Measurements from ENCODE around the gene NBEAL1.

NBEAL1 gene

DNA sequence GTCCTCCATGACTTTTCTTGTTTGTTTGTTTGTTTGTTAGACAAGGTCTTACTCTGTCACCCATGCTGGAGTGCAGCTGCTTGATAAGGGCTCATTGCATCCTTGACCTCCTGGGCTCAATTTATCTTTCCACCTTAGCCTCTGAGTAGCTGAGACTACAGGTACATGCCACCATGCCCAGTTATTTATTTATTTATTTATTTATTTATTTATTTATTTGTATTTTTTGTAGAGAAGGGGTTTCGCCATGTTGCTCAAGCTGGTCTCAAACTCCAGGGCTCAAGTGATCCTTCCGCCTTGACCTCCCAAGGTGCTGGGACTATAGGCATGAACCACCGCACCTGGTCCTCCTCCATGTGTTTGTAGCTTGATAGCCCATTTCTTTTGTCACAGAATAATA, 37.9 kb downstream of the NBEAL1 start:
- CTCF ChIA-PET: no interaction called here
- Histone ChIP-seq H3K4me1 (ENCODE audit: control insufficient read depth, insufficient read depth, low read length) (no peaks in the 10 kb centered on the region), H3K4me3 (ENCODE audit: low read depth, low read length) (no peak overlapping the region), H3K9me3 (ENCODE audit: control insufficient read depth, insufficient read depth, low read depth, low read length) (no peaks in the 10 kb centered on the region), H3K27ac (ENCODE audit: extremely low read depth, low read depth, low read length) (no peak overlapping the region), H3K36me3 (ENCODE audit: control insufficient read depth in 2 of 2, insufficient read depth in 1 of 2, low read length in 2 of 2) (peaks cover 12 to 23% of the 10 kb centered on the region in 2 experiments; a peak in 2 of 3 replicates)
- POLR2A ChIA-PET: no interaction called here
- TF ChIP-seq ZNF792 (tag by site-specific recombination; IDR thresholded peaks at IDR 0.05) (no peak), ZNF747 (tag by site-specific recombination; IDR thresholded peaks at IDR 0.05) (no peak), ZNF555 (tag by site-specific recombination; conservative IDR thresholded peaks at IDR 0.05) (peak; percentile 18; the same call in 1 of the 2 replicates), ZNF23 (tag by site-specific recombination; IDR thresholded peaks at IDR 0.05; ENCODE audit: borderline replicate concordance) (no peak), ZNF677 (tag by site-specific recombination; IDR thresholded peaks at IDR 0.05) (no peak), ZNF701 (tag by site-specific recombination; IDR thresholded peaks at IDR 0.05) (no peak), FEZF1 (tag by site-specific recombination; IDR thresholded peaks at IDR 0.05) (no peak), SP2 (tag by site-specific recombination; IDR thresholded peaks at IDR 0.05) (no peak), ZNF426 (tag by site-specific recombination; IDR thresholded peaks at IDR 0.05) (peak; percentile 38), ZFHX2 (tag by site-specific recombination; conservative IDR thresholded peaks at IDR 0.05) (no peak), ZBTB8A (tag by site-specific recombination; IDR thresholded peaks at IDR 0.05) (no peak), ZNF394 (tag by site-specific recombination; IDR thresholded peaks at IDR 0.05; ENCODE audit: borderline replicate concordance) (peak; percentile 57; the same call in 1 of the 2 replicates), HOXC10 (CRISPR knock-in tag; IDR thresholded peaks at IDR 0.05) (no peak), ZNF600 (tag by site-specific recombination; IDR thresholded peaks at IDR 0.05) (no peak), ZNF341 (tag by site-specific recombination; IDR thresholded peaks at IDR 0.05; ENCODE audit: low read depth) (no peak), KLF16 (tag by site-specific recombination; IDR thresholded peaks at IDR 0.05) (no peak), ZNF76 (tag by site-specific recombination; IDR thresholded peaks at IDR 0.05; ENCODE audit: borderline replicate concordance, low read depth) (no peak), ZNF292 (tag by site-specific recombination; IDR thresholded peaks at IDR 0.05; ENCODE audit: borderline replicate concordance, low read depth) (no peak), ZNF114 (tag by site-specific recombination; IDR thresholded peaks at IDR 0.05) (no peak), ZSCAN30 (tag by site-specific recombination; IDR thresholded peaks at IDR 0.05) (no peak), ZNF433 (tag by site-specific recombination; IDR thresholded peaks at IDR 0.05; ENCODE audit: low read depth) (0 out of 2 replicates have a peak, but pooled peaks have one; percentile 21), ZNF707 (tag by site-specific recombination; IDR thresholded peaks at IDR 0.05) (no peak), ZFP41 (tag by site-specific recombination; IDR thresholded peaks at IDR 0.05; ENCODE audit: borderline replicate concordance) (no peak), SP7 (tag by site-specific recombination; IDR thresholded peaks at IDR 0.05) (no peak), MZF1 (tag by site-specific recombination; IDR thresholded peaks at IDR 0.05; ENCODE audit: borderline replicate concordance) (no peak)
- TF ChIP-seq, protein P1, sequence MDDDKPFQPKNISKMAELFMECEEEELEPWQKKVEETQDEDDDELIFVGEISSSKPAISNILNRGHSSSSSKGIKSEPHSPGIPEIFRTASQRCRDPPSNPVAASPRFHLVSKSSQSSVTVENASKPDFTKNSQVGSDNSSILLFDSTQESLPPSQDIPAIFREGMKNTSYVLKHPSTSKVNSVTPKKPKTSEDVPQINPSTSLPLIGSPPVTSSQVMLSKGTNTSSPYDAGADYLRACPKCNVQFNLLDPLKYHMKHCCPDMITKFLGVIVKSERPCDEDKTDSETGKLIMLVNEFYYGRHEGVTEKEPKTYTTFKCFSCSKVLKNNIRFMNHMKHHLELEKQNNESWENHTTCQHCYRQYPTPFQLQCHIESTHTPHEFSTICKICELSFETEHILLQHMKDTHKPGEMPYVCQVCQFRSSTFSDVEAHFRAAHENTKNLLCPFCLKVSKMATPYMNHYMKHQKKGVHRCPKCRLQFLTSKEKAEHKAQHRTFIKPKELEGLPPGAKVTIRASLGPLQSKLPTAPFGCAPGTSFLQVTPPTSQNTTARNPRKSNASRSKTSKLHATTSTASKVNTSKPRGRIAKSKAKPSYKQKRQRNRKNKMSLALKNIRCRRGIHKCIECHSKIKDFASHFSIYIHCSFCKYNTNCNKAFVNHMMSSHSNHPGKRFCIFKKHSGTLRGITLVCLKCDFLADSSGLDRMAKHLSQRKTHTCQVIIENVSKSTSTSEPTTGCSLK (tag by site-specific recombination; IDR thresholded peaks at IDR 0.05): no peak
- TF ChIP-seq, protein P2, sequence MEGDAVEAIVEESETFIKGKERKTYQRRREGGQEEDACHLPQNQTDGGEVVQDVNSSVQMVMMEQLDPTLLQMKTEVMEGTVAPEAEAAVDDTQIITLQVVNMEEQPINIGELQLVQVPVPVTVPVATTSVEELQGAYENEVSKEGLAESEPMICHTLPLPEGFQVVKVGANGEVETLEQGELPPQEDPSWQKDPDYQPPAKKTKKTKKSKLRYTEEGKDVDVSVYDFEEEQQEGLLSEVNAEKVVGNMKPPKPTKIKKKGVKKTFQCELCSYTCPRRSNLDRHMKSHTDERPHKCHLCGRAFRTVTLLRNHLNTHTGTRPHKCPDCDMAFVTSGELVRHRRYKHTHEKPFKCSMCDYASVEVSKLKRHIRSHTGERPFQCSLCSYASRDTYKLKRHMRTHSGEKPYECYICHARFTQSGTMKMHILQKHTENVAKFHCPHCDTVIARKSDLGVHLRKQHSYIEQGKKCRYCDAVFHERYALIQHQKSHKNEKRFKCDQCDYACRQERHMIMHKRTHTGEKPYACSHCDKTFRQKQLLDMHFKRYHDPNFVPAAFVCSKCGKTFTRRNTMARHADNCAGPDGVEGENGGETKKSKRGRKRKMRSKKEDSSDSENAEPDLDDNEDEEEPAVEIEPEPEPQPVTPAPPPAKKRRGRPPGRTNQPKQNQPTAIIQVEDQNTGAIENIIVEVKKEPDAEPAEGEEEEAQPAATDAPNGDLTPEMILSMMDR (tag by site-specific recombination; IDR thresholded peaks at IDR 0.05): no peak
- TF ChIP-seq, protein P3, sequence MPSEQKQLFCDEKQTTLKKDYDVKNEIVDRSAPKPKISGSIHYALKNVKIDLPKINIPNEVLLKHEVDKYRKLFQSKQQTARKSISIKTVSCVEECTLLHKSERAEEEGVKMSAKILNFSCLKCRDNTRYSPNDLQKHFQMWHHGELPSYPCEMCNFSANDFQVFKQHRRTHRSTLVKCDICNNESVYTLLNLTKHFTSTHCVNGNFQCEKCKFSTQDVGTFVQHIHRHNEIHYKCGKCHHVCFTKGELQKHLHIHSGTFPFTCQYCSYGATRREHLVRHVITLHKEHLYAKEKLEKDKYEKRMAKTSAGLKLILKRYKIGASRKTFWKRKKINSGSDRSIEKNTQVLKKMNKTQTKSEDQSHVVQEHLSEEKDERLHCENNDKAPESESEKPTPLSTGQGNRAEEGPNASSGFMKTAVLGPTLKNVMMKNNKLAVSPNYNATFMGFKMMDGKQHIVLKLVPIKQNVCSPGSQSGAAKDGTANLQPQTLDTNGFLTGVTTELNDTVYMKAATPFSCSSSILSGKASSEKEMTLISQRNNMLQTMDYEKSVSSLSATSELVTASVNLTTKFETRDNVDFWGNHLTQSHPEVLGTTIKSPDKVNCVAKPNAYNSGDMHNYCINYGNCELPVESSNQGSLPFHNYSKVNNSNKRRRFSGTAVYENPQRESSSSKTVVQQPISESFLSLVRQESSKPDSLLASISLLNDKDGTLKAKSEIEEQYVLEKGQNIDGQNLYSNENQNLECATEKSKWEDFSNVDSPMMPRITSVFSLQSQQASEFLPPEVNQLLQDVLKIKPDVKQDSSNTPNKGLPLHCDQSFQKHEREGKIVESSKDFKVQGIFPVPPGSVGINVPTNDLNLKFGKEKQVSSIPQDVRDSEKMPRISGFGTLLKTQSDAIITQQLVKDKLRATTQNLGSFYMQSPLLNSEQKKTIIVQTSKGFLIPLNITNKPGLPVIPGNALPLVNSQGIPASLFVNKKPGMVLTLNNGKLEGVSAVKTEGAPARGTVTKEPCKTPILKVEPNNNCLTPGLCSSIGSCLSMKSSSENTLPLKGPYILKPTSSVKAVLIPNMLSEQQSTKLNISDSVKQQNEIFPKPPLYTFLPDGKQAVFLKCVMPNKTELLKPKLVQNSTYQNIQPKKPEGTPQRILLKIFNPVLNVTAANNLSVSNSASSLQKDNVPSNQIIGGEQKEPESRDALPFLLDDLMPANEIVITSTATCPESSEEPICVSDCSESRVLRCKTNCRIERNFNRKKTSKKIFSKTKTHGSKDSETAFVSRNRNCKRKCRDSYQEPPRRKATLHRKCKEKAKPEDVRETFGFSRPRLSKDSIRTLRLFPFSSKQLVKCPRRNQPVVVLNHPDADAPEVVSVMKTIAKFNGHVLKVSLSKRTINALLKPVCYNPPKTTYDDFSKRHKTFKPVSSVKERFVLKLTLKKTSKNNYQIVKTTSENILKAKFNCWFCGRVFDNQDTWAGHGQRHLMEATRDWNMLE (tag by site-specific recombination; conservative IDR thresholded peaks at IDR 0.05; ENCODE audit: low read depth): peak; percentile 55; the same call in 1 of the 2 replicates
- TF ChIP-seq, protein P4, sequence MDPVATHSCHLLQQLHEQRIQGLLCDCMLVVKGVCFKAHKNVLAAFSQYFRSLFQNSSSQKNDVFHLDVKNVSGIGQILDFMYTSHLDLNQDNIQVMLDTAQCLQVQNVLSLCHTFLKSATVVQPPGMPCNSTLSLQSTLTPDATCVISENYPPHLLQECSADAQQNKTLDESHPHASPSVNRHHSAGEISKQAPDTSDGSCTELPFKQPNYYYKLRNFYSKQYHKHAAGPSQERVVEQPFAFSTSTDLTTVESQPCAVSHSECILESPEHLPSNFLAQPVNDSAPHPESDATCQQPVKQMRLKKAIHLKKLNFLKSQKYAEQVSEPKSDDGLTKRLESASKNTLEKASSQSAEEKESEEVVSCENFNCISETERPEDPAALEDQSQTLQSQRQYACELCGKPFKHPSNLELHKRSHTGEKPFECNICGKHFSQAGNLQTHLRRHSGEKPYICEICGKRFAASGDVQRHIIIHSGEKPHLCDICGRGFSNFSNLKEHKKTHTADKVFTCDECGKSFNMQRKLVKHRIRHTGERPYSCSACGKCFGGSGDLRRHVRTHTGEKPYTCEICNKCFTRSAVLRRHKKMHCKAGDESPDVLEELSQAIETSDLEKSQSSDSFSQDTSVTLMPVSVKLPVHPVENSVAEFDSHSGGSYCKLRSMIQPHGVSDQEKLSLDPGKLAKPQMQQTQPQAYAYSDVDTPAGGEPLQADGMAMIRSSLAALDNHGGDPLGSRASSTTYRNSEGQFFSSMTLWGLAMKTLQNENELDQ (tag by site-specific recombination; IDR thresholded peaks at IDR 0.05; ENCODE audit: low read depth): no peak
